NCI-H2196 treated with DMSO at 0.1 percent for 48 hours (cell line): ENCODE measurements around the gene APOL1.
A peak's percentile ranks its signal among the peaks of the same experiment; 100 is the strongest.
"Not testable (repeated sequence)": the region's sequence is repeated elsewhere in the genome, so short reads cannot be mapped to it uniquely, and the experiment has no call there.

Experiments
- DNase-seq: peaks from one replicate; lab custom pipeline; 2025; ENCODE audit not compliant: unreplicated experiment; lab: John Stamatoyannopoulos, UW

The APOL1 gene

DNA sequence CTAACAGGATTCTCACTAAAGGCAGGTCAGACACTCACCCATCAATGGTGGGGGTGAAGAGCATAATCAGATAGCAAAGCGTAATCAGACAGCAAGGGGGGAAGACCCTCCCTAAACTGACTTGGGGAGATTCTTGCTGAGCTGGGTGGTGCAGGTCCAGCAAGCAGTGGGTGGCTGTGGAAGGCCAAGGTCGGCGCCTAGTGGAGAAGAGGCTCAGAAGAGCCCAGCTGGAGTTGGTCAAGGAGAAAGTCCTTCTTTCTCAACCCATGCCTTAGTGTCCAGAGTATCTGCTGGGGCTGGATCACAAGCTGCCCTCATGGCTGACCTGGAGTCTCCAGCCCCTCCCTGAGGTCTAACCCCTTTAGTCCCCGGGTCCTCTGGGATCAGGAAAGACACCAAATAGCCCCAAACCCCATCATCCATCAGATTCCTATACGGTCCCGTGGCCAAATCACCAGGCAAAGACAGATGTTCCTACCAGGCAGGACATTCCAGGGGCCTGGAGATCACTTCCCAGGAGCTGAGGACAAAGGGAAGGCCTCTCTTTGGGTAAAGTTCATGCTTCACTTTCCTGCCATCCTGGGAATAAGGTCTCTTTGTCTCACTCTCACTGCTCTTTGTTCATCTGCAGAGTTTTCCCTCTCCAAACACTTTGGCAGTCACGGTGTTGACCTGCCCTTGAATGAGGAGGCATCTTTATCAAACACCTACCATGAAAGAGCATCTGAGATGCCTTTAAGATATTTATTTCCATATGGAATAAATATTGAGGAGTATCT is 11.1 kb downstream of the APOL1 start:
- DNase-seq, result not testable (repeated sequence)

- DNase-seq, result no peak
These were observed 14.1 kb downstream of the APOL1 start for GRCh38 chr22:36267058-36267457.

GRCh38 chr22:36267896-36268485 is 15.1 kb downstream of the APOL1 start:
- no peak for DNase-seq

DNA sequence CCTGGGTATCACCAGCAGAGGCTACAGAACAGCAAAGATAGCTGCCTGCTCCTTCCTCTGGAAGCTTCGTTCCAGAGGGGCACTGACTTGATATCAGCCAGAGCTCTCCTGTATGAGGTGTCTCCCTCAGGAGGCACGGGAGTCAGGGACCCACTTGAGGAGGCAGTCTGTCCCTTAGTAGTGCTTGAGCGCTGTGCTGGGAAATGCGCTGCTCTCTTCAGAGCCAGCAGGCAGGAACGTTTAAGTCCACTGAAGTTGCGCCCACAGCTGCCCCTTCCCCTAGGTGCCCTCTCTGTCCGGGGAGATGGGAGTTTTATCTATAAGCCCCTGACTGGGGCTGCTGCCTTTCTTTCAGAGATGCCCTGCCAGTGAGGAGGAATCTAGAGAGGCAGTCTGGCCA is 18.3 kb downstream of the APOL1 start:
- not testable (repeated sequence) for DNase-seq

DNA sequence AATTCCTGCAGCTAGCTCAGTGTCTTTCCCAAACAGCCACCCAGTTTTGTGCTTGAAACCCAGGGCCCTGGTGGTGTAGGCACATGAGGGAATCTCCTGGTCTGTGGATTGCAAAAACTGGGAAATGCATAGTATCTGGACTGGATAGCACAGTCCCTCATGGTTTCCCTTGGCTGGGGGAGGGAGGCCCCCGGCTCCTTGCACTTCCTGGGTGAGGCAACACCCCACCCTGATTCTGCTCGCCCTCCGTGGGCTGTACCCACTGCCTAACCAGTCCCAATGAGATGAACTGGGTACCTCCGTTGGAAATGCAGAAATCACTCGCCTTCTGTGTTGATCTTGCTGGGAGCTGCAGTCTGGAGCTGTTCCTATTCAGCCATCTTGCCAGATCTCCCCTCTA is 19.0 kb downstream of the APOL1 start:
- DNase-seq, result not testable (repeated sequence)

DNA sequence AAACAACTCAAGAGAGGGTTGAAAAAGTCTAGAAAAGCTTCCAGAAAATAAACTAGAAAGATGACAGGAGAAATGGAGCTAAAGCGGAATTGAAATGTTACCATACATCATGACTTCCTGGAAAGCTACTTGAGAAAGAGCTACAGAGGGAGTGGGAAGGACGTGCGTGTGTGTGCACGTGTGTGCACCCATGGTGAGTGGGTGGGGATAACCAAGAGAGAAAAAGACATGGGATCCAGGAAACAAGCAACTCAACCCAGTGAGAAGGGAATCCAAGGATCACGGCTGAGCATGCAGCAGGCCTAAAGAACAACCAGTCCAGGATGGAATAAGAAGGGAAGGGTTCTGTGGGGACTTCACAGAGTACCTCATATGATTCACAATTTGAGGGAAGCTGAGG is 21.6 kb downstream of the APOL1 start:
- DNase-seq, result no peak

DNA sequence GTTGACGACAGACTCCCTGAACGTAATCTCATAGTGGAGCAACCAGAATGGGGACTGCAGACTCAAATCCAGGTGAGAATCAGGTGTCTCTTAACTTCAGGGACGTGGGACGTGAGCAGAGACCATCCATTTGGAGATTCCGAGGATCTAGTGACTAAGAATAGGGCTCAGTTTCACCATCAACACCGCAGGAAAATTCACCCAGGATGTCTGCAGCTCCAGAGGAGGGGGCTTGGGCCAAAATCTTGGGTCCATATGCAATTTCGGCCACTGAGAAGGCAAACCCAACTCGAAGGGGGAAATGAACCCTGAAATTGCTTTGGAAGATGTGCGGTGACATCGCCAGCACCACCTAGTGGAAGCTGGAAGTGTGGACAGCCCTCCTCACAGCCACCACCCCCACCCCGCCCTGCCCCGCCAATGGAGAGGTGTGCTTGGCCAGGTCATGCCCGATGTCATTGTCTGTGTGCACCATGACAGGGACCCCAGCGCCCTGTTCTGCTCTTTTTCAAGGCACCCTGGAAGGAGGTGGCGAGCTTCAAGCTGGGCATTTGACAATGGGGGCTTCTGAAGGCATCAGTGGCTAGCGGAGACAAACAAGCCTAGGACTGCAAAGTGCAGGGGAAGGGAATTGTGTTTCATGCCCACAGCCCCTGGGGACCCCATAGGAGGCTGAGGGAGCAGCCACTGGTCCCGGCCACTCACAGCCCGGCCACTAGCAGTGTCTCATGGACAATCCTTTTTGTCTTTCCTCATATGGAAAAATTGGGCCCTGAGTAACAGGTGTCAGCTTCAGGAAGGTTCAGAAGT is 24.8 kb downstream of the APOL1 start:
- DNase-seq, result no peak

- DNase-seq, result no peak
These were observed 26.3 kb downstream of the APOL1 start for GRCh38 chr22:36279219-36279666.

DNA sequence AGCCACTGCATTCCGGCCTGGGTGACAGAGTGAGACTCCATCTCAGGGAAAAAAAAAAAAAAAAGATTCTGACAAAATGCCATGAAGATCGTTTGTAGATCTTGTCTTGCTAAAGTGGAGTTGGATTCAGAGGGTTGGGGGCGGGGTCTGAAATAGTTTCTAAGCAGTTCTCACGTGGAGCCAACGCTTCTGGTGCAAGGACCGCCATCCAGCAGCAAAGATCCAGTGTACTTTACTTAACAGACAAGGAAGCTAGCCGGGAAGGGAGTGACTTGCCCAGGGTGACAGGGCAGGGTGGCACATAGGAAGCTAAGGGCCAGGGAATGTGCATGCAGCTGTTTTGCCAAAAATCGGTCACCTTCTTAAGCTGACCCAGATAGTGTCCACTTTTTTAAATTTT is 27.4 kb downstream of the APOL1 start:
- no peak for DNase-seq

DNA sequence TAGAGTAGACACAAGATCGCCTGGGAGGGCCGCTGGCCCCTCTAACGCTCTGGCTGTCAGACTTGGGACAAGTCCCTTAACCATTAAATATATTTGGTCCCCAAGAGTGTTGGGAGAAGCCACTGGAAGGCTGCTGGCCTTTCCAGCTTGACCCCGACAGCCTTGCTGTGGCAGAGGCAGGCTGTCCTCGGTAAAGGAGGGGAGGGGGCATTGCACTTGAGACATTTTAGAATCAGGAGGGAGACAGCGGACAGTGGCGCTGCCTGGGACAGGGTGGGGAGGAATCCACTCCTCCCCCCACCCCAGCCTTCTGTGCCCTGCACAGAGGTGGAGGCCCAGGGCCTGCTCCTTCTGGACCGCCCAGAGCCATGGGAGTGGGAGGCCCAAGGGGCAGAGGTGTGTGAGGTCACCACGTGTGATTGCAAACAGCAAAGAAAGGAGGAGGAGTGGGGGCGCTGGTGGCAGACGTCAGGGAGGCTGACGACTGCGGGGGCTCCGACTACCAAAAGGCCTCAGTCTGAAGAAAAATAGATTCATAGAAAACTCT is 28.9 kb downstream of the APOL1 start:
- no peak for DNase-seq

DNA sequence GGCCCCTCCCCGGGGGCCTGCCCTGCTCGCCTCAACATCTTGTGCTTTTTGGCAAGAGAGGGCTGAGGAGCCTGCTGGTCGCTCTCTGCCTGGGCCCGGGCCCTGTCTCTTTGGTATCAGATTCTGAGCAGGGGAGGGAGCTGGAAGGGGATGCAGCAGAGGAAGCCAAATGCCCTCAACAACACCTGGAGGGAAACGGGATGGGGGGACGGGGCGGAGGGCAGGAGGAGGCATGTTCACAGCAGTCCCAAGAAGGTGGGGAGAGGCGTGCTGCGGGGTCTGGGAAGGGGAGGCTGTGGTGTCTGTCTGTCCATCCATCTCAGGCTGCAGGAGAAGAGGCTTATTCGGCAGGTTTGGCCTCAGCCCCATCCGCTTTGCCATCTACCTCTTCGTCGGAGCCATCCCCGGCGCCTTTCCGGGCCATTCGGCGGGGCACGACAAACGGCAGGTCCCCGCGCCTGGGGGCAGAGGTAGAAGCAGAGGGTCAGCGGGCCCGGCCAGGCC is 29.4 kb downstream of the APOL1 start:
- DNase-seq, result no peak

- no peak for DNase-seq
These were observed 31.2 kb downstream of the APOL1 start for GRCh38 chr22:36284171-36284571.

DNA sequence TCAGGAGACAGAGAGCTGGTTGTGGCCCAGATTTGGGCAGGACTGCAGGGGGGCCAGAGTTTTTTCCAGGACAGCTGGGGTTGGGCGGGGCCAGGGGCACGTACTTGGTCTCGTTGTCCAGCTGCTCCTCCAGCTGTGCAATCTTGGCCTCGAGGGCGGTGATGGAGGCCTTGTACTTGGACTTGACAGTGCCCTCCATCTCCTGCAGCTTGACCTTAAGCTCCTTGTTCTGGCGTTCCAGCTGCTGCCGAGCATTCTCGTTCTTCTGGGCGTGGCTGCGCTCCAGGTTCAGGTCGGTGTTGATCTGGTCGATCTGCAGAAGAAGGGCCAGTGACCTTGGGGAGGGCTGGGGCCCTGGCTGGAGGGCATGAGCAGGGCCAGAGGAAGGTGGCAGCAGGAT is 32.1 kb downstream of the APOL1 start:
- no peak for DNase-seq

DNA sequence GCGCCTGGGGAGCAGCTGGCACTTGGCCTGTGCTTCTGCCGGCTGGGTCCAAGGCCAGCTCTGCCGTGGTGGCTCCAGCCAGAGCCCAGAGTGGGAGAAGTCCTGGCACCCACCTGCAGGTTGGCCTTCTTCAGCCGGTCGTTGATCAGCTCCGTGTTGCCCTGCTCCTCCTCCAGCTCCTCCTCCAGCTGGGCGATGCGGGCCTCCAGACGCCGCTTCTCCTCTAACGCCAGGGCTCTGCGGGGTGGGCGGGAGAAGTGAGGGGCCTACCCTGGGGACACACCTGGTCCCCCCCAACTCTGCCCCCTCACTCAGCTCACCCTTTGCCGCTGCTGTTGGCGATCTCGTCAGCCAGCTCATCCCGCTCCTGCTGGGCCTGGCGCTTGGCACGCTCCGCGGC is 32.6 kb downstream of the APOL1 start:
- DNase-seq, result no peak

DNA sequence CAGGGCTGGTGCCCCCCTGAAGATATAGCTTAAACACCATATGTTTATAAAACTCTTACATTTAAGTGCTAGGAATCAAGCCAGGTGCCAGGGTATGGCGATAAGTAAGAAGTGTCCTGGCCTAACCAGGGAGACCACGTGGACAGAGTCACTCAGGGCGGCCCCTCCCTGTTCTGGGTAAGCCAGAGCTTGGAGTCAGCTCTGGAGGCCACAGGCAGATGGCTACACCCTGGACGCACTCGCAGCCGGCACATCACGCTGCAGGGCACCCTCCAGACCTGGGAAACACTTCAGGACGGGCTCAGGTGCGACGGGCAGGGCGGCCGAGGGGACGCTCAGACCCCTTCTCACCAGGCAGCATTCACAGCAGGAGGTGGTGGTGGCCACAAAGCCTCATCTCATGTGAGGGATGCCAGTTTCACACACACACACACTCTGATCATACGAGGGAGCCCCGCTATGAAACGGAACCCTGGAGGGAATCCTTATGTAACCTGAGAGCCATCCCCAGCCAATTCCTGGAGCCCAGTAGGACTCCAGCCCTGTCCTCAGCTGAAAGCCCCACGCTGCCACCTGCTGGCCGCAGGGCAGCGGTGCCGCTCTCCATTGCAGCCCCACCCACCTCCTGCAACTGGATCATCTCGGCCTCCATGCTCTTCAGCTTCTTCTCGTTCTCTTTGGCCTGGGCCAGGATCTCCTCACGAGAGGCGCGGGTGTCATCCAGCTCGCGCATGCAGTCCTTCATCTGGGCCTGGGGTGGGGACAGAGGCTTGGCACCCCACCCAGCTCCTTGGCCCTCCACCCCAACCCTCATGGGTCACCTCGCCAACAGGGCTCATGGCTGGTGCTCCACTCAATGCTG is 33.4 kb downstream of the APOL1 start:
- DNase-seq, result peak; percentile 13

DNA sequence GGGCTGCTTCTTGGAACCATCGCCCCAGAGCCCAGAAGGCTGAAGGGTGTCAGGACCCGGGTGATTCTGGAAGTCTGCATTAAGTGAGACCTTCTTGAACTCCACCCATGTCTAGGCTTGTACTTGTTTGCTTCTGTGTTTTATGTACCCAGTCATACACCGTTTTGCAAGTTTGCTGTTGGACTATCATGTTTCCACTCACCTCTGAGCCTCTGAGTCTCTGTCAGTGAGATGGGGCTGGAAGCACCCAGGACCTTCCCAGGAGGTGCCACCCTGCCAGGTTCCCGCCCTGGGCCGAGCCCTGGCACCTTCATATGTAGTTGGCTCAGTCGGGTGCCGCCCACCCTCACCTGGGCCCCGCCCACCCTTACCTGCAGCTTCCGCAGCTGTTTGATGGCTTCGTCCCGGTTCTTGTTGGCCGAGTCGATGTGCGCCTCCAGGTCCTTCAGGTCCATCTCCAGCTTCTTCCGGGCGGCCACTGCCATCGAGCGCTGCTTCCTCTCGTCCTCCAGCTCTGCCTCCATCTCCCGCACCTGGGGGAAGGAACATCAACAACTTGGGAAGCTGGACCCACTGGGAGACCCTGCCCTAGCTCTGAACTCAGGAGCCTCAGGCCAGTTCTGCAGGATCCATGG is 35.1 kb downstream of the APOL1 start:
- no peak for DNase-seq

GRCh38 chr22:36288571-36289405 is 35.9 kb downstream of the APOL1 start:
- no peak for DNase-seq

DNA sequence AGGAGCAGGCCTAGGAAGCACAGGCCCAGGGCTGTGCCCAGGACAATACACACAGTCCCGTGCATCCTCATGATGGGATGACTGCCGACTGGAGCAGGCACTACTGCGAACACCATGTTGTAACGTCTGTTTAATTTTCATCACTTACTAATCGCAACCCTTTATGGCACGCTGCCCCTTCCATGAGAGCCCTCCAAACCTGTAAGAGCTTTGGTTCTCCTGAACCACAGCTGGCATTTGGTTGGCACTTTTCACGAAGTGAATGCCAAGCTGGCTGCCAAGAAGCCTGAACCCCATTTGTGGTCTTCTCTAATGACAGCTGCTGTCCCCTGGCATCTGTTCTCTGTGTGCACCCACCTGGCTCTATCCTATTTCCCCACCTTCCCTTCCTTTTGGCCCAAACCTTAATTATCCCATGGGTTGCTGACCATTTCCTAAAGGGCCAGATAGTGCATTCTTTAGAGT is 36.5 kb downstream of the APOL1 start:
- DNase-seq, result no peak

- not testable (repeated sequence) for DNase-seq
These were observed 37.0 kb downstream of the APOL1 start for GRCh38 chr22:36289948-36290371.
